ENCODE data around the gene SPATA16.

The SPATA16 gene

GRCh38 chr3:172989373-172989772 is 151.7 kb downstream of the SPATA16 start:
- TF ChIP-seq CTCF (IDR thresholded peaks at IDR 0.05; ENCODE audit: insufficient read depth, low read length, missing control alignments): no peak
- POLR2A ChIA-PET: no interaction called here
- DNase-seq (ENCODE audit: low read depth, low spot score): no peak
- CTCF ChIA-PET: no interaction called here
- no peak overlapping the region for H3K4me3 ChIP-seq (ENCODE audit: low read depth, low read length)

GRCh38 chr3:172987273-172987672 is 153.8 kb downstream of the SPATA16 start:
- TF ChIP-seq CTCF (IDR thresholded peaks at IDR 0.05; ENCODE audit: insufficient read depth, low read length, missing control alignments): peak; percentile 2
- CTCF ChIA-PET: no interaction called here
- no peak for DNase-seq (ENCODE audit: low read depth, low spot score)

GRCh38 chr3:172984914-172985313 is 156.1 kb downstream of the SPATA16 start:
- no peak for TF ChIP-seq CTCF (IDR thresholded peaks at IDR 0.05; ENCODE audit: insufficient read depth, low read length, missing control alignments)
- POLR2A ChIA-PET: no interaction called here

More at GRCh38 chr3:172987273-172987672, 153.8 kb downstream of the SPATA16 start:
- POLR2A ChIA-PET: no interaction called here
- no peak overlapping the region for H3K4me3 ChIP-seq (ENCODE audit: low read depth, low read length)

GRCh38 chr3:172982736-172983364 is 158.2 kb downstream of the SPATA16 start:
- H3K4me3 ChIP-seq (ENCODE audit: low read depth, low read length): no peak overlapping the region
- CTCF ChIA-PET: no interaction called here
- DNase-seq (ENCODE audit: low read depth, low spot score): no peak
- POLR2A ChIA-PET: no interaction called here
- no peak for TF ChIP-seq CTCF (IDR thresholded peaks at IDR 0.05; ENCODE audit: insufficient read depth, low read length, missing control alignments)

More at GRCh38 chr3:172984914-172985313, 156.1 kb downstream of the SPATA16 start:
- CTCF ChIA-PET: interaction anchor here (1.6 kb wide), 1 partner anchor 13 kb away, joined by 3 read pairs; no protein-coding TSS in a partner anchor
- H3K4me3 ChIP-seq (ENCODE audit: low read depth, low read length): no peak overlapping the region
- no peak for DNase-seq (ENCODE audit: low read depth, low spot score)

- POLR2A ChIA-PET: no interaction called here
- DNase-seq (ENCODE audit: low read depth, low spot score): no peak
- TF ChIP-seq CTCF (IDR thresholded peaks at IDR 0.05; ENCODE audit: insufficient read depth, low read length, missing control alignments): no peak
- H3K4me3 ChIP-seq (ENCODE audit: low read depth, low read length): no peak overlapping the region
- CTCF ChIA-PET: no interaction called here
These were observed 159.5 kb downstream of the SPATA16 start for GRCh38 chr3:172981407-172981983.

- no peak for DNase-seq (ENCODE audit: low read depth, low spot score)
- ChIA-PET CTCF (no interaction called here), POLR2A (no interaction called here)
- no peak for TF ChIP-seq CTCF (IDR thresholded peaks at IDR 0.05; ENCODE audit: insufficient read depth, low read length, missing control alignments)
- no peak overlapping the region for H3K4me3 ChIP-seq (ENCODE audit: low read depth, low read length)
These were observed 160.2 kb downstream of the SPATA16 start for GRCh38 chr3:172980849-172981248.
